Astrocyte (in vitro differentiated cells and primary cell): ENCODE data around the gene SCAMP1. TPM values are rescaled to one million over a fixed set of nuclear protein-coding genes. Genes with fewer than 3 reads are reported as not detected.

Experiments
- DNase-seq: peaks from one replicate; pipeline ENCODE4 v3.0.0-alpha.2; 2010; ENCODE audit warnings: low read depth
- FAIRE-seq: peaks from 2 replicates; lab custom pipeline; 2011; peaks lifted over from hg19 to GRCh38; lab: Jason Lieb, UNC
- H2AFZ ChIP-seq: 2 replicates; pipeline ENCODE4 v1.6.0; 2012; ENCODE audit warnings: low read depth, low read length, inconsistent platforms
- H3K27ac ChIP-seq: 2 replicates; pipeline ENCODE4 v1.5.1; 2011; ENCODE audit warnings: low read depth, low read length, inconsistent platforms
- H3K27me3 ChIP-seq: 2 replicates; pipeline ENCODE4 v1.6.0; 2011; ENCODE audit warnings: low read length, inconsistent platforms; ENCODE audit not compliant: insufficient read depth
- H3K36me3 ChIP-seq: 2 replicates; pipeline ENCODE4 v1.5.1; 2011; ENCODE audit warnings: low read length, inconsistent platforms; ENCODE audit not compliant: insufficient read depth
- H3K4me1 ChIP-seq: 2 replicates; pipeline ENCODE4 v1.5.1; 2011; ENCODE audit warnings: low read length, inconsistent platforms; ENCODE audit not compliant: insufficient read depth
- H3K4me2 ChIP-seq: 2 replicates; pipeline ENCODE4 v1.6.0; 2012; ENCODE audit warnings: low read length, inconsistent platforms
- H3K4me3 ChIP-seq: 2 replicates; pipeline ENCODE4 v1.5.1; 2011; ENCODE audit warnings: low read depth, mild to moderate bottlenecking, low read length, inconsistent platforms; ENCODE audit not compliant: insufficient read depth
- H3K79me2 ChIP-seq: 2 replicates; pipeline ENCODE4 v1.6.0; 2012; ENCODE audit warnings: mild to moderate bottlenecking, low read length, inconsistent platforms; ENCODE audit not compliant: insufficient read depth
- H3K9ac ChIP-seq: 2 replicates; pipeline ENCODE4 v1.6.0; 2012; ENCODE audit warnings: mild to moderate bottlenecking, low read length, inconsistent platforms
- H3K9me3 ChIP-seq: 2 replicates; pipeline ENCODE4 v1.5.1; 2012; ENCODE audit warnings: low read depth, mild to moderate bottlenecking, low read length, inconsistent platforms; ENCODE audit not compliant: insufficient read depth
- H4K20me1 ChIP-seq: 2 replicates; pipeline ENCODE4 v1.6.0; 2012; ENCODE audit warnings: low read length, inconsistent platforms; ENCODE audit not compliant: insufficient read depth
- H3K27ac Mint-ChIP-seq: one replicate; pipeline ENCODE4 v1.8.0; 2021; ENCODE audit warnings: mild to moderate bottlenecking, mixed read lengths; ENCODE audit not compliant: unreplicated experiment
- H3K27me3 Mint-ChIP-seq: one replicate; pipeline ENCODE4 v1.8.0; 2021; ENCODE audit warnings: low read depth, mixed read lengths; ENCODE audit not compliant: unreplicated experiment
- H3K36me3 Mint-ChIP-seq: one replicate; pipeline ENCODE4 v1.8.0; 2021; ENCODE audit warnings: low read depth, mixed read lengths; ENCODE audit not compliant: unreplicated experiment
- H3K4me1 Mint-ChIP-seq: one replicate; pipeline ENCODE4 v1.8.0; 2021; ENCODE audit warnings: low read depth, mixed read lengths; ENCODE audit not compliant: unreplicated experiment
- H3K4me3 Mint-ChIP-seq: one replicate; pipeline ENCODE4 v1.8.0; 2021; ENCODE audit warnings: mild to moderate bottlenecking, moderate library complexity, mixed read lengths; ENCODE audit not compliant: unreplicated experiment
- H3K9me3 Mint-ChIP-seq: one replicate; pipeline ENCODE4 v1.8.0; 2021; ENCODE audit warnings: mild to moderate bottlenecking, mixed read lengths; ENCODE audit not compliant: unreplicated experiment
- EZH2 ChIP-seq: IDR thresholded peaks from 2 replicates; pipeline ENCODE4 v1.6.1; 2012; ENCODE audit warnings: mild to moderate bottlenecking, low read length, inconsistent platforms; ENCODE audit not compliant: insufficient read depth
- total RNA-seq: library from RNA; stranded (reverse); gene quantifications from 2 replicates; pipeline ENCODE4 v1.2.1, GENCODE V29; 2021
- TF ChIP-seq, protein P1 (sequence below): IDR thresholded peaks from 2 replicates; pipeline ENCODE4 v1.5.1; 2011; ENCODE audit warnings: low read depth, mild to moderate bottlenecking, inconsistent platforms, low read length, moderate library complexity; ENCODE audit not compliant: insufficient read depth

Gene SCAMP1
- total RNA-seq, 1 donor from 2014 or later, result 52.6 TPM

DNA sequence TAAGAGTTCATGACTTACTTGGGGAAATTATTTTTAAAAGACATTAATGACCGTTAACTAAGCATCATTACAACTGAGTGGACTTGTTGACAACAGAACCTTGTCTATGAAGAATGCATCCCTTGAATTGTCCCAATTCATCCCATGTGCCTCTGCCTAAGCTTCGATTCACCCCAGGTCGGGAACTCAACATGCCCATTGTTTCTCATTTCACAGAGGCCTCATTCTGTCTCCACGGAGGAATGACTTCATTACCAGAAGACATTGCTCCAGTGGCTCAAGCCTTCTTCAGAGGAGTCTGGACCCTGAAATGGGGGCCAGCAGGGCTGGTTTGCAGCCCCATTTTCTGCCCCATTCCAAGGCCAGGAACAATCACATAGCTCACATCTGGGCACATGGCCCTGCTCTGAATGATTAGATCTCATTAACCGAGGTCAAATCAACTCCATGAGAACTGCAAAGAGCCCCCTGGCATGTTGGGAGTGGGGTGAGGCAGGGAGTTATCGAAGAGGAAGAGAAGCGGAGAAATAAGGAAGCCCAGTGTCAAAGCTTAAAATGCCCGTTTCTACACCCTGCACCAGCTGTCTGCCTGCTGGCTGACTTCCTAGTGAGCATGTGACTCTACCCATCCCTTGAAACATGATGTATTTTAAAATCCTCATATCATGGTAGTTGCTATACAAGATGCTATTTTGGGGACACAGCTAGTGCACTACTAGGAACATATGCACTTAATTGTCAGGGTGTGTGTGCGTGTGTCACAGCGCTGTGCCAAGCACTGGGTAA lies 150.9 kb downstream of the SCAMP1 start:
- Histone ChIP-seq H3K9me3 (no peaks in the 10 kb centered on the region), H2AFZ (no peak overlapping the region), H3K36me3 (no peaks in the 10 kb centered on the region), H4K20me1 (peaks cover 24% of the 10 kb centered on the region), H3K4me3 (no peak overlapping the region), H3K9ac (no peak overlapping the region), H3K4me2 (no peak overlapping the region), H3K4me1 (peaks cover 42% of the 10 kb centered on the region), H3K79me2 (peaks cover 17% of the 10 kb centered on the region), H3K27me3 (no peaks in the 10 kb centered on the region), H3K27ac (no peak overlapping the region)
- peaks cover 18% of the 10 kb centered on the region for H3K4me1 Mint-ChIP-seq
- no peak overlapping the region for H3K27ac Mint-ChIP-seq
- no peaks in the 10 kb centered on the region for H3K9me3 Mint-ChIP-seq
- no peaks in the 10 kb centered on the region for H3K27me3 Mint-ChIP-seq
- no peak overlapping the region for H3K4me3 Mint-ChIP-seq
- no peak for TF ChIP-seq EZH2
- TF ChIP-seq, protein P1, sequence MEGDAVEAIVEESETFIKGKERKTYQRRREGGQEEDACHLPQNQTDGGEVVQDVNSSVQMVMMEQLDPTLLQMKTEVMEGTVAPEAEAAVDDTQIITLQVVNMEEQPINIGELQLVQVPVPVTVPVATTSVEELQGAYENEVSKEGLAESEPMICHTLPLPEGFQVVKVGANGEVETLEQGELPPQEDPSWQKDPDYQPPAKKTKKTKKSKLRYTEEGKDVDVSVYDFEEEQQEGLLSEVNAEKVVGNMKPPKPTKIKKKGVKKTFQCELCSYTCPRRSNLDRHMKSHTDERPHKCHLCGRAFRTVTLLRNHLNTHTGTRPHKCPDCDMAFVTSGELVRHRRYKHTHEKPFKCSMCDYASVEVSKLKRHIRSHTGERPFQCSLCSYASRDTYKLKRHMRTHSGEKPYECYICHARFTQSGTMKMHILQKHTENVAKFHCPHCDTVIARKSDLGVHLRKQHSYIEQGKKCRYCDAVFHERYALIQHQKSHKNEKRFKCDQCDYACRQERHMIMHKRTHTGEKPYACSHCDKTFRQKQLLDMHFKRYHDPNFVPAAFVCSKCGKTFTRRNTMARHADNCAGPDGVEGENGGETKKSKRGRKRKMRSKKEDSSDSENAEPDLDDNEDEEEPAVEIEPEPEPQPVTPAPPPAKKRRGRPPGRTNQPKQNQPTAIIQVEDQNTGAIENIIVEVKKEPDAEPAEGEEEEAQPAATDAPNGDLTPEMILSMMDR, result no peak
- FAIRE-seq, result no peak
- DNase-seq, result no peak
- peaks cover 8% of the 10 kb centered on the region for H3K36me3 Mint-ChIP-seq

DNA sequence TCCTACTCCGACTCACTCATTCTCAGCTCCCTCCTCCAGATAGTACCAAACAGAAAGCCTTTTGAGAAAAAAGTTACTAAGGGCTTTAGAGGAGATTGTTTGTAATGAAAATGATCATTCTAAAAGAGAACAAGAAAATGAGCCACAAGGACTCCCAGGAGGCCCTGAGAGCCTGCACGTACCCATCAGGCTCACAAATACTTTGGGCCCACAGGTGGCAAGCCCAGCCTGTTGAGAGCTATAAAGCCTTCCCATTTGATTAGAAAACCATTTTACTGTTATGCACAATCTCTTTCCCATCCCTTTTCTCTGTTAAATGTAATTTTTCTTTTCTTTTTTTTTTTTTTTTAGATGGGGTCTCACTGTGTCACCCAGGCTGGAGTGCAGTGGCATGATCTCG lies 152.0 kb downstream of the SCAMP1 start:
- TF ChIP-seq, protein P1, result no peak
- TF ChIP-seq EZH2, result no peak
- Mint-ChIP-seq H3K4me1 (peaks cover 18% of the 10 kb centered on the region), H3K4me3 (no peak overlapping the region), H3K9me3 (no peaks in the 10 kb centered on the region), H3K36me3 (peaks cover 8% of the 10 kb centered on the region), H3K27me3 (no peaks in the 10 kb centered on the region), H3K27ac (no peak overlapping the region)
- no peak overlapping the region for H3K27ac ChIP-seq
- no peak overlapping the region for H2AFZ ChIP-seq
- no peak overlapping the region for H3K9ac ChIP-seq
- no peaks in the 10 kb centered on the region for H3K27me3 ChIP-seq
- H3K79me2 ChIP-seq, result peaks cover 12% of the 10 kb centered on the region
- no peak overlapping the region for H3K4me3 ChIP-seq
- H3K4me1 ChIP-seq, result peaks cover 40% of the 10 kb centered on the region
- FAIRE-seq (no peak), DNase-seq (no peak)
- H3K9me3 ChIP-seq, result no peaks in the 10 kb centered on the region
- H3K4me2 ChIP-seq, result no peak overlapping the region
- H4K20me1 ChIP-seq, result peaks cover 24% of the 10 kb centered on the region
- H3K36me3 ChIP-seq, result no peaks in the 10 kb centered on the region

DNA sequence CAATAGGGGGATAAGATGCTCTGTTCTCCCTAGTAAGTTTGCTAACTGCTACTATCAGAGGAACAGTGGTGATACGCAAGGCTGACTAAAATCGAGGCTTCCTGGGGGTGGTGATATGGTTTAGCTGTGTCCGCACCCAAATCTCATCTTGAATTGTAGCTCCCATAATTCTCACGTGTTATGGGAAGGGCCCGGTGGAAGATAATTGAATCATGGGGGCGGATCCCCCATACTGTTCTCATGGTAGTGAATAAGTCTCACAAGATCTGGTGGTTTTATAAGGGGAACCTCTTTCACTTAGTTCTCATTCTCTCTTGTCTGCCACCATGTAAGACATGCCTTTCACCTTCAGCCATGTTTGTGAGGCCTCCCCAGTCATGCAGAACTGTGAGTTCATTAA lies 153.0 kb downstream of the SCAMP1 start:
- no peak overlapping the region for H3K27ac Mint-ChIP-seq
- peaks cover 13% of the 10 kb centered on the region for H3K4me1 Mint-ChIP-seq
- no peak for TF ChIP-seq EZH2
- TF ChIP-seq, protein P1, result no peak
- Histone ChIP-seq H3K36me3 (no peaks in the 10 kb centered on the region), H3K79me2 (peaks cover 9% of the 10 kb centered on the region), H4K20me1 (peaks cover 19% of the 10 kb centered on the region), H3K4me1 (peaks cover 40% of the 10 kb centered on the region), H3K9ac (no peak overlapping the region), H3K4me2 (no peak overlapping the region), H3K9me3 (no peaks in the 10 kb centered on the region), H3K4me3 (no peak overlapping the region), H3K27ac (no peak overlapping the region), H2AFZ (no peak overlapping the region), H3K27me3 (no peaks in the 10 kb centered on the region)
- no peaks in the 10 kb centered on the region for H3K27me3 Mint-ChIP-seq
- DNase-seq (no peak), FAIRE-seq (no peak)
- no peaks in the 10 kb centered on the region for H3K9me3 Mint-ChIP-seq
- no peak overlapping the region for H3K4me3 Mint-ChIP-seq
- peaks cover 8% of the 10 kb centered on the region for H3K36me3 Mint-ChIP-seq
